ENCODE results near the gene MAPKAPK3.
"Not testable (repeated sequence)": the region's sequence is repeated elsewhere in the genome, so short reads cannot be mapped to it uniquely, and the experiment has no call there.

MAPKAPK3 gene

GRCh38 chr3:50662408-50662807 is 45.5 kb downstream of the MAPKAPK3 start:
- DNase-seq, result peak in 2 of 42 donors; percentile 1 to 8
- intact Hi-C loops (cut with DNase I), result no loop called here

GRCh38 chr3:50665081-50665840 is 48.3 kb downstream of the MAPKAPK3 start:
- peak in 3 of 42 donors; percentile 7 to 34 (median 11) for DNase-seq
- intact Hi-C loops (cut with DNase I), result no loop called here

GRCh38 chr3:50665841-50666115 is 48.8 kb downstream of the MAPKAPK3 start:
- intact Hi-C loops (cut with DNase I), result not testable (repeated sequence)
- DNase-seq, result peak in 1 of 42 donors; percentile 40

DNA sequence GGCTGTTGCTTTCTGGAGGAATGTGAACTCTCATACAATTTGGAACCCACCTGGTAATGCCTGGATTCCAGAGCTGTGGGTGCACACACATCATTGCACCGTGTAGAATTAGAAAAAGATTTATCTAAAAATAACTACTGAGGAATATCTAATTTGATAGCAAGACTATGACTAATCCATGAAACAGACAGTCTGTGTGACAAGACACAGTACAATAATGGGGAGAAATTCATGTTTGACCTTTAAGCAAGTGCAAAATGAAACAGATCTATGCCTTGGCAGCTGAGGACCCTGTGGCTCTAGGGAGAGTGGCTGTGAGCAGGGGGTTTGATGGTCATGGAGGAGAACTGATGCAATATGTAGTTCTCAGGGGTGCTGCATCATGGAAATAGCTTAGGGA is 49.9 kb downstream of the MAPKAPK3 start:
- intact Hi-C loops (cut with DNase I), result no loop called here
- peak in 15 of 42 donors; percentile 14 to 64 (median 38) for DNase-seq

GRCh38 chr3:50671331-50671730 is 54.4 kb downstream of the MAPKAPK3 start:
- peak in 4 of 42 donors; percentile 36 to 53 (median 42) for DNase-seq
- intact Hi-C loops (cut with DNase I), result loop anchor here (5.0 to 10.0 kb wide), 2 partner anchors 54 to 713 kb away; partner anchors contain the start of genes MANF and MAPKAPK3

DNA sequence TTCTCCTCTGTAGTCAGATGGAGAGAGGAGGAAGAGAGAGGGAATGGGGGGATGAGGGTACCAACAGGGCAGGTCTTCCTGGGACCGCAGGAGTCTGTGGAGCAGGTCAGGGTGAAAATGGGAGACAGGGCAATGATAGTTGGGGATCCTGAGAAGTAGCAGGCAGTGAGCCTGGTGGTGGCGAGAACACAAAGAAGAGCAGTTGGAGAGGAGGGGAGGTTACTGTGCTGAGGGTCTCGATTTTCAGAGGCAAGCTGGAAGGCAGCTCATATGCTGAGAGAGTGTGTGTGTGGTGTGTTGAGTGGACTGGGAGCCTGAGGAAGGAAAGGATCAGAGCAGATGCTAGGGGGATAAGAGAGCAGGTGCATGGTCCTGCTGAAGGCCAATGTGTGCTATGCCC is 55.7 kb downstream of the MAPKAPK3 start:
- intact Hi-C loops (cut with DNase I), result loop anchor here (5.0 to 10.0 kb wide), 2 partner anchors 55 to 712 kb away; partner anchors contain the start of genes MANF and MAPKAPK3
- DNase-seq, result no peak

DNA sequence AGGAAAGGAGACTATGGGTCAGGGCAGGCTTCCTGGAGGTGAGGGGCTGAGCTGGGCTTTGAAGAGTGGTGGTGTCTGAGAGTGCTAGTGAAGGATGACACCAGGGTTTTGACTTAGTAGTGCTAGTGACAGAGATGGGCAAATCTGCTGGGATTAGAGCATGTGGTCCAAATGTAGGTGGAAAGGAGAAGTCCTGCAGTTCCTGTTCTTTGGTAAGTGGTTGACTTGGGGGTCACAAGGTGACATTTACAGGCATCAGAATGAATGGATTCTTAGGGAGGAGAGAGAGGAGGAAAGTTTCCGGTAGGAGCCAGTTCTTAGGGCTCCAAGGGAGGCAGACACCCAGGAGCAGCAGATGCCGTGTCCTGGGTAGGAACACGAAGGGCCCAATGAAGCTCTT is 57.0 kb downstream of the MAPKAPK3 start:
- DNase-seq, result no peak
- intact Hi-C loops (cut with DNase I), result loop anchor here (5.0 to 10.0 kb wide), 2 partner anchors 57 to 711 kb away; partner anchors contain the start of genes MANF and MAPKAPK3

DNA sequence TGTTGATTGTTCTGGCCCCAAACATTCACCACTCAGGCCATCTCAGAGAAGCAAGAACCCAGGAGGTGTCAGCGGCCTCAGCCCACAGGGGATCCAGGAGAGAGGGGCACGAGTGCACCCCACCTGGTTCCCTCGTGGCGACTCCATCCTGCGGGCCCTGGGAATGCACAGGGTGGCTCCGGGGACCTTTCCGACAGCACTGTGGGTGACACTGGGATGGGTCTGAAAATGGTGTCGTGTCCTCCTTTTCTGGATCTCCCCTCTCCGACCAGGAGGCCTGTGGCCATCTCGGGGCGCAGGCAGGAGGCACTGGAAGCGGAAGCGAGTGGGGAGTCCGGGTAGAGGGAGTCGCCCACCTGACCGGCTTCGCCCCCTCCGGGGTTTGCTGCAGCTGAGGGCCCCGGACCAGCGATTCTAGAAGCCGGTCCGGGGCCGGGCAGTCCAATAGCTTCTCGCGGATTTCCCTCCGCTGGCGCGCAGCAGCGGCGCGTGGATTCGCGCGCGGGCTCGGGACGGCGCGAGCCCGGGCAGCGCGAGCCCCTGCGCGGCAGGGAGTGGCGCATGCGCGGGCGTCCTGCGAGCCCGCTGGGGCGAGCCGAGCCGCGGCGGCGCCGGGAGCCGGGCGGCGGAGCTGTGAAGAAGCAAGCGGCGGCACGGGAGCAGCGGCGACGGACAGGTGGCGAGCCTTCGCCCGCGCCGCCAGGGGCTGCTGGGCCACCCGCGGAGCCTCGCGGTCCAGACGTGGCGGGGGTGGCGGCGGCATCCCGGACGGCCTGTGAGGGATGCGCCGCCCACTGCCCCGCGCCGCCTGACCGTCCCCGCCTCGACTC is 57.6 kb downstream of the MAPKAPK3 start, which contains the start of gene DOCK3:
TSS of gene DOCK3 (plus strand) at position 579 of the 830 bp plus-strand sequence. CDS start 337 bp downstream, outside the sequence.
- DNase-seq, result peak in 39 of 42 donors; percentile 27 to 83 (median 65)
- intact Hi-C loops (cut with DNase I), result loop anchor here (5.0 to 10.0 kb wide), 2 partner anchors 57 to 710 kb away; partner anchors contain the start of genes MANF and MAPKAPK3

DNA sequence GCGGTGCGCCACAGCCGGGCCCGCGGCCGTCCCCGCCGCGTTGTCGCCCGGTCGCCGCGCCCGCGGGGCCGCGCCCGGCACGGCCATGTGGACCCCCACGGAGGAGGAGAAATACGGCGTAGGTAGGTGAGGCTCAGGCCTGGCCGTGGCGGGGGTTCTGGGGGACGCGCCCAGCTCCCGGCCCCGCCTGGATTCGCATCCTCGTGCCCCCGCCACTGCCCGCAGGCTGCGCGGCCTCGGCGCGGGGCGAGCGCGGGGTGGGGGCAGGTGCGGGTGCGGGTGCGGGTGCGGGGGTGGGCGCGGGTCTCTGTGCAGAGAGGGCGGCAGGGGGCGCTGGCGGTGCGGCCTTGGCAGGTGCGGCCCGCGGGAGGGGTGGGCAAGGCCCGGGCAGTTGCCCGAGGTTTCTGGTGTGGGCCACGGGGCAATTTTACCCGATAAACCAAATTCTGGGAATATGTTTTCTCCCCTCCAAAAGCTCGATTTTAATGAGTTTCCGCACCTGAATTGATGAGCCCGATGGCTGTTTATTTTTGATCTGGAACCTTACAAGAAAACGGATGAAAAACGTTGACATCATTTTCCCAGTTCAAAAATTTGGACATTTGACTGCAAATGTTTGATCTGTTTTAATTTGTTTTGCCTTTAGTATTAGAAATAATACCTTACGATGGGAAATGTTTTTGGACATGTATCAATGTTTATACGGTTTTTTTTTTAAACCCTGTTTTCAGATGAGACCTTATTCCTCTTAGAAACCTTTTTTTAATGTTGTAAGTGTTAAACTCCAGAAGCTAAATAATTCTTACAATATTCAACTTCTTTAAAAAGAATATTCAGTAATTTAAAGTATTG is 58.5 kb downstream of the MAPKAPK3 start:
- peak; percentile 69 to 94 (median 88) for DNase-seq
- intact Hi-C loops (cut with DNase I), result loop anchor here (10.0 kb wide), 1 partner anchor 709 kb away; the partner anchor contains the start of gene MANF

- peak in 1 of 42 donors; percentile 8 for DNase-seq
These were observed 59.2 kb downstream of the MAPKAPK3 start for GRCh38 chr3:50676031-50676705.

DNA sequence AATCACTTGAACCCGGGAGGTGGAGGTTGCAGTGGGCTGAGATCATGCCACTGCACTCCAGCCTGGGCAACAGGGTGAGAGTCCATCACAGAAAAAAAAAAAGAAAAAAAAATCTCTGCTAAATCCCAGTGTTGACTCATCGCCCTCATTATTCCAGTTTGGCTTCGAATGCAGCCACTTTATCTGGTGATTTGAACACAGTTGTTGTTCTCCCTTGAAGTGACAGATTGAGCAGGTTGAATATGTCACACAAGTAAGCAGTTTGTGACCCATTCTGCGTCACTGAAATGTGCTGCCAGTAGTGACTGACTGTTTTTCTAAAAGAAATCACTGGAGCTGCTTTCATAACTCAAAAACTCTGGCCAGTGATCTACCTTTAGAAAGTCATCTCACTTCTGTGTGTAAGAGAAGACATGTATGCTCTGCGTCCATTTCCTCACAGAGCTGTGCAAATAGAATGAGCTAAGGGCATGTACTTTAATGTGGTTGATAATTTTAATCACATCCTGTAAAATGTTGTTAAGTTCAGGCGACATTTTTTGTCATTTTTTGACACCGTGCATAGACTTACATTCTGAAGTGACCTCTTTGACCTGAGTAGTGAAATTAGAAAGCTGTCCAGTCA is 70.3 kb downstream of the MAPKAPK3 start:
- intact Hi-C loops (cut with DNase I), result no loop called here
- peak in 3 of 42 donors; percentile 16 to 29 (median 29) for DNase-seq

More at GRCh38 chr3:50676031-50676705, 59.2 kb downstream of the MAPKAPK3 start:
- intact Hi-C loops (cut with DNase I), result loop anchor here (10.0 kb wide), 1 partner anchor 709 kb away; the partner anchor contains the start of gene MANF

GRCh38 chr3:50687916-50688315 is 71.0 kb downstream of the MAPKAPK3 start:
- no peak for DNase-seq
- intact Hi-C loops (cut with DNase I), result no loop called here

DNA sequence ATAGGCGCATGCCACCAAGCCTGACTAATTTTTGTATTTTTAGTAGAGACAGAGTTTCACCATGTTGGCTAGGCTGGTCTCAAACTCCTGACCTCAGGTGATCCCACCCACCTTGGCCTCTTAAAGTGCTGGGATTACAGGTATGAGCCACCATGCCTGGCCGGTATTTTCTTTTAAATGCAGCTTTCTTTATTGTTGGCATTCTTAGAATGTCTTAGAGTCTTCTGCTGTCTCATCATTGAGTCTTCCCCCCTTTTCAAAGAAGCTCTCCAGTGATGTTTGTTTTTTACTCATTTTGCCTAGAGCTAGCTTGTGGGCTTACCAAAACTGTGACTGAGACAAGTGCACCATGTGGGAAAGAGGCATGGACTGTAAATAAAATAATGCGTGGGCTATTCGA is 71.7 kb downstream of the MAPKAPK3 start:
- intact Hi-C loops (cut with DNase I); DNase-seq: not testable (repeated sequence)

GRCh38 chr3:50689558-50689957 is 72.6 kb downstream of the MAPKAPK3 start:
- intact Hi-C loops (cut with DNase I), result no loop called here
- DNase-seq, result no peak

- DNase-seq, result no peak
- intact Hi-C loops (cut with DNase I), result no loop called here
These were observed 78.1 kb downstream of the MAPKAPK3 start for GRCh38 chr3:50695031-50695430.

DNA sequence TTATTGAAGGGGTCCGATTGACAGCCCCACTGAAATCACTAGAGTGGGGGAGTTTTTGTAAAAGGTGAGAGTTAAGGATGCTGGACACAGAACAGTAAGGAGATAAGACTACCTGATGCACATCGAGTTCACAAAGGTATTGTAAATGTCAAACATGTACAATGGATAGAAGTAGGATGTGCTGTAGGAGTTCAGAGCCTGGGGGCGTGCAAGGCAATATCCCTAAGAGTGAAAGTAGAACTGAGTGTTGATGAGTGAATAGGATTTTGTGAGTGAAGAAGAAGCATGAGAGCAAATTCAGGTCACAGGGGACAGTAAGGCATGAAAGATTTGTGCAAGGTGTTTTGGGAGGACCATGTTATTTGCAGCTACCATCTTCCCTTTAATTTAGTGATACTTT is 79.3 kb downstream of the MAPKAPK3 start:
- DNase-seq, result peak in 17 of 42 donors; percentile 12 to 70 (median 35)
- intact Hi-C loops (cut with DNase I), result no loop called here

GRCh38 chr3:50698269-50698668 is 81.3 kb downstream of the MAPKAPK3 start:
- intact Hi-C loops (cut with DNase I), result no loop called here
- no peak for DNase-seq

All from head of caudate nucleus (tissue), 42 donors.